Activated CD4-positive, CD25-positive, alpha-beta regulatory T cell (primary cell): ENCODE measurements around the gene TBRG4.

Source experiments
- DNase-seq, 4 experiments: peaks; one replicate each; lab custom pipeline; 2025; lab: John Stamatoyannopoulos, UW

Gene TBRG4

DNA sequence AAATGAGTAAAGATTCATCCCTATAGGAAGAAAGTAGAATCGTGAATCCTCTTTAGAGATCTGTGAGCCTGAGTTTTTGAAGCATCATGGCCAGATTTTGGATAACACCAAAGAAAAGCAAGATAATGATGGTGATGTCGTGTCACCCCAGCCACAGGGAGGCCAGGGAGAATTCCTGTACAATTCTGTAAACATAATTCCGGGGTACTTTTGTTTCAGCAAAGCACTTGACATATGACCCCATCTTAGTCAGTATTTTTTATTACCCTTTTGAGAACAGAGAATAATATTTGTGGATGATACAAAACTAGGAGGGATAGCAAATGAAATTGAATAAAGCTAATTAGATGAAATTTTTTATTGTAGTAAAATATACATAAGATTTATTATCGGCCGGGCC is 56.5 kb downstream of the TBRG4 start:
- DNase-seq = no peak

DNA sequence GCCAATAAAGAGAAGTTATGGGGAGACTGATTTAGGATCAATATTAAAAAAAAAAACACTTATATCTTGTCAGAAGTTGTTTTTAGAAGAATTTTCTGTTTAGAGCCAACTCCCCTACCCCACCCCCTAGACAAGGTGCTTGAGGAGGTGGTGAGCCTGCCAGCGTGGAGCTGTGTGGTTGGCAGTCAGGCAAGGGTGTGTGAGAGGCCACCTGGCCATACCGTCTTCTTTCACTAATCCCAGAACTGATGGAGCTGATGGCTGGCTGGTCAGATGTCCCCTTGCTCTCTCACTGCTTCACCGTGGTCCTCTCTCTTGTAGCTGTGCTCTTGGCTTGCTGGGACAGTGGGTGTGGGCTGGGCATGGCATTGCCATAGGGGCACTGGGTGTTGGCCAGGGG is 57.1 kb downstream of the TBRG4 start:
- no peak for DNase-seq

DNA sequence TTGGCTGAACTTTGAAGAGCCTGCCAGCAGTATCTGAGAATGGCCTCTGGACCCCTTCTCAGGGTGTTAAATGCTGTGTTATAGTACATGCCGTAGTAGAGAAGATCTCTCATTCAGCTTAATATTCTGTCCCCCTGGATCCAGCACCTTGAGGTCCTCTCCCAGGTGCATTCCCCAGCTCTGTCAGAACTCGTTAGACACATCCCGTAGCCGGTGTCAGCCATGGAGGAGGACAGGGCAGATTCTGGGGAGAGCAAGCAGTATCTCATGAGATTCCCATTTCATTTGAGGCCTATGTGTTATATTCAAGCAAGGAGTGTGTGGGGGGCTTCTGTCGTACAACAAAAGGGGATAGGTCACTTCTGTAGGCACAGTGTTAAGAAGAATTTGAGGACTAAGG is 57.6 kb downstream of the TBRG4 start:
- no peak for DNase-seq

DNA sequence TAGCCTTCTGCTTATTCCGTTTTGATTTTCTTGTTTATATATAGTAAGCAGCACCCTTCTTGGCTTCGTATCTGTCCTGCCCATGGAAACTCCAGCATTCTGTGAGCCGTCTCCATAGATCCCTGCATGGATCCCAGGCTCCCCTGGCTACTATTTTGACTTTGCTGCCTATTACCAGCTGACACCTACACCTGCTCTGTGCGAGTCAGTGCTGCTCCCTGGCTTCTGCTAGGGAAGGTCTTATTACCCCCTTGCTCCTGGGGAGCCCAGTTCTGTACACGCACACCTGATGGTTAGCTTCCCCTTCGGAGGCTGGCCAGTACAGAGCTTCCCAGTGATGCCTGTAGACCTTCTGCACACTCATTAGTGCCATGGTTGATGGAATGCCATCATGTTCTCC is 58.1 kb downstream of the TBRG4 start:
- DNase-seq = no peak

DNA sequence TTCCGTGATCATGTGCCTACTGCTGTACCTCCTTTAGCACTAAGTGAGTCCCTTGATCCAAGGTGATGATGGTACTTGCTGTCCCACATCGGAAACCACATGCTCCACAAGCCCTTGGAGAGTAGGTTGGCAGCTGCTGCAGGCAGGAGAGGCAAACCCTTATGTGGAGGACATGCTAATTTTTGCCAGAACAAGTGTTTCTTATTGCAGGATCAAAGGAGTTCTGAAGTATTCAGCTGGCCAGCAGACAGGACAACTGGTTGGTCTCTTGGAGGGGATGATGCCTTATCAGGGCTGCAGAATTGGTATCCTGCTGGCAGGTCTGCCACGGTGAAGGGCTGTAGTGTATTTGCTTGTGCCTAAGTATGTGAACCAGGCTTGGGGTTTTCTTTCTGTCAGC is 59.5 kb downstream of the TBRG4 start:
- DNase-seq = no peak

DNA sequence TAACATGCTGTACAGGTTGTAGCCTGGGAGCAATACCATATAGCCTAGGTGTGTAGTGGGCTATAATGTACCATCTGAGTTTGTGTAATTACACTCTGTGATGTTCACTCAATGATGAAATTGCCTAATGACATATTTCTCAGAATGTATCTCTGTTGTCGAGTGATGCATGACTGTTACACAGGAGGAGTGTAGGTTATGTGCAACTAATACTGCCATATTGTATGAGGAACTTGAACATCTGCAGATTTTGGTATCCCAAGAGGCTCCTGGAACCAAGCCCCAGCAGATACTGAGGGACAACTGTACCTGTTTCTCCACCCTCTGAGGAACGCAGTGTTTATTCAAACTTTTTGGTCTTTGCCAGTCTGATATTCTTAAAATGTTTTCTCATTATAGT is 61.3 kb downstream of the TBRG4 start:
- no peak for DNase-seq
